ENCODE data around the gene NCAPD2. TPM values are rescaled to one million over a fixed set of nuclear protein-coding genes. Genes with fewer than 3 reads are reported as not detected.

NCAPD2 gene
- total RNA-seq, 1 experiment from 2014 or later, result 204 TPM

GRCh38 chr12:6469609-6470374 lies 24.1 kb upstream of the NCAPD2 start:
- 0 out of 2 replicates have a peak, but pooled peaks cover 1% of the 10 kb centered on the region for H3K36me3 ChIP-seq (ENCODE audit: control insufficient read depth, insufficient read depth, low read length)
- H3K27me3 Mint-ChIP-seq (ENCODE audit: insufficient read depth, unreplicated experiment), result no peaks in the 10 kb centered on the region
- H3K4me1 Mint-ChIP-seq (ENCODE audit: low read depth, unreplicated experiment), result peaks cover 4% of the 10 kb centered on the region
- peak overlapping the region; percentile 78 for H3K4me3 Mint-ChIP-seq (ENCODE audit: unreplicated experiment)
- no peaks in the 10 kb centered on the region for H3K9me3 ChIP-seq
- CTCF ChIA-PET, result interaction anchor here (0.6 to 2.2 kb wide), 9 partner anchors 9 to 147 kb away, joined by 4 to 19 read pairs (median 6); partner anchors contain the start of gene TAPBPL
- BruUV-seq (replicated peaks), result TSS peak; percentile 47
- no peaks in the 10 kb centered on the region for H3K27me3 ChIP-seq (replicated peaks; ENCODE audit: control insufficient read depth, insufficient read depth, low read length)
- POLR2A ChIA-PET, result interaction anchor here (0.6 to 3.2 kb wide), 14 partner anchors 10 to 220 kb away, joined by 3 to 57 read pairs (median 10); partner anchors contain the start of genes GAPDH, LTBR, MRPL51 and TAPBPL
- peak overlapping the region; percentile 86 for H3K4me3 ChIP-seq (ENCODE audit: low read depth, low read length)
- peak in 1 of 2 experiments; percentile 38 for DNase-seq
- peak overlapping the region; percentile 64 for H3K27ac Mint-ChIP-seq (ENCODE audit: unreplicated experiment)
- peaks cover 8% of the 10 kb centered on the region for H3K36me3 Mint-ChIP-seq (ENCODE audit: insufficient read depth, unreplicated experiment)
- H3K4me1 ChIP-seq, result no peaks in the 10 kb centered on the region
- no peak for TF ChIP-seq CTCF (IDR thresholded peaks at IDR 0.05; ENCODE audit: insufficient read depth in 1 of 2, low read depth in 1 of 2, low read length in 1 of 2, severe bottlenecking in 1 of 2, unreplicated experiment in 1 of 2)
- no peaks in the 10 kb centered on the region for H3K9me3 Mint-ChIP-seq (ENCODE audit: unreplicated experiment)
- intact Hi-C loops (cut with micrococcal nuclease; ENCODE audit: unreplicated experiment), result loop anchor here (1.0 kb wide), 3 partner anchors 17 to 65 kb away; partner anchors contain the start of genes GAPDH, MRPL51 and TAPBPL

GRCh38 chr12:6470375-6471163 lies 23.3 kb upstream of the NCAPD2 start, which contains the start of gene VAMP1:
Gene VAMP1, minus strand, starts transcription at chr12:6470677. Its CDS starts 146 bp downstream, at chr12:6470531.
- no peak for TF ChIP-seq CTCF (IDR thresholded peaks at IDR 0.05; ENCODE audit: insufficient read depth in 1 of 2, low read depth in 1 of 2, low read length in 1 of 2, severe bottlenecking in 1 of 2, unreplicated experiment in 1 of 2)
- peak; percentile 99 to 100 for DNase-seq
- H3K4me3 ChIP-seq (ENCODE audit: low read depth, low read length), result peak within 1 kb of the TSS; percentile 86
- peaks cover 6% of the 10 kb centered on the region for H3K4me1 Mint-ChIP-seq (ENCODE audit: low read depth, unreplicated experiment)
- H3K27me3 Mint-ChIP-seq (ENCODE audit: insufficient read depth, unreplicated experiment), result no peaks in the 10 kb centered on the region
- H3K9me3 Mint-ChIP-seq (ENCODE audit: unreplicated experiment), result no peaks in the 10 kb centered on the region
- H3K27ac Mint-ChIP-seq (ENCODE audit: unreplicated experiment), result peak within 1 kb of the TSS; percentile 64
- BruUV-seq (replicated peaks), result no TSS peak
- CTCF ChIA-PET, result interaction anchor here (0.6 to 2.2 kb wide), 17 partner anchors 9 to 275 kb away, joined by 3 to 19 read pairs (median 5); partner anchors contain the start of gene TAPBPL
- intact Hi-C loops (cut with micrococcal nuclease; ENCODE audit: unreplicated experiment), result loop anchor here (1.0 kb wide), 3 partner anchors 18 to 64 kb away; partner anchors contain the start of genes GAPDH, MRPL51 and TAPBPL
- H3K36me3 ChIP-seq (ENCODE audit: control insufficient read depth, insufficient read depth, low read length), result no peaks in the 10 kb centered on the region
- POLR2A ChIA-PET, result interaction anchor here (0.6 to 3.2 kb wide), 43 partner anchors 9 to 1773 kb away, joined by 3 to 57 read pairs (median 6); partner anchors contain the start of genes COPS7A, GAPDH, LTBR and MRPL51
- H3K4me1 ChIP-seq, result no peaks in the 10 kb centered on the region
- H3K36me3 Mint-ChIP-seq (ENCODE audit: insufficient read depth, unreplicated experiment), result peaks cover 8% of the 10 kb centered on the region
- H3K27me3 ChIP-seq (replicated peaks; ENCODE audit: control insufficient read depth, insufficient read depth, low read length), result no peaks in the 10 kb centered on the region
- no peaks in the 10 kb centered on the region for H3K9me3 ChIP-seq
- peak within 1 kb of the TSS; percentile 78 for H3K4me3 Mint-ChIP-seq (ENCODE audit: unreplicated experiment)

- CTCF ChIA-PET, result no interaction called here
- no peak for TF ChIP-seq CTCF (IDR thresholded peaks at IDR 0.05; ENCODE audit: insufficient read depth in 1 of 2, low read depth in 1 of 2, low read length in 1 of 2, severe bottlenecking in 1 of 2, unreplicated experiment in 1 of 2)
These were observed 21.9 kb upstream of the NCAPD2 start for GRCh38 chr12:6471989-6472360.

More at GRCh38 chr12:6471989-6472360, 21.9 kb upstream of the NCAPD2 start:
- Mint-ChIP-seq H3K4me1 (ENCODE audit: low read depth, unreplicated experiment) (peaks cover 12% of the 10 kb centered on the region), H3K9me3 (ENCODE audit: unreplicated experiment) (peaks cover 10% of the 10 kb centered on the region), H3K27me3 (ENCODE audit: insufficient read depth, unreplicated experiment) (no peaks in the 10 kb centered on the region), H3K36me3 (ENCODE audit: insufficient read depth, unreplicated experiment) (peaks cover 8% of the 10 kb centered on the region), H3K27ac (ENCODE audit: unreplicated experiment) (no peak overlapping the region), H3K4me3 (ENCODE audit: unreplicated experiment) (peak overlapping the region; percentile 20)
- Histone ChIP-seq H3K4me1 (no peaks in the 10 kb centered on the region), H3K36me3 (ENCODE audit: control insufficient read depth, insufficient read depth, low read length) (no peaks in the 10 kb centered on the region), H3K4me3 (ENCODE audit: low read depth, low read length) (no peak overlapping the region), H3K9me3 (0 out of 2 replicates have a peak, but pooled peaks cover 8% of the 10 kb centered on the region), H3K27me3 (replicated peaks; ENCODE audit: control insufficient read depth, insufficient read depth, low read length) (no peaks in the 10 kb centered on the region)
- no peak for DNase-seq
- POLR2A ChIA-PET, result interaction anchor here (2.4 to 3.2 kb wide), 2 partner anchors 21 to 61 kb away, joined by 9 to 52 read pairs; partner anchors contain the start of gene MRPL51
- intact Hi-C loops (cut with micrococcal nuclease; ENCODE audit: unreplicated experiment), result no loop called here
- BruUV-seq (replicated peaks), result no TSS peak
